Measurements from ENCODE around the gene DDN. TPM values are rescaled to one million over a fixed set of nuclear protein-coding genes. Genes with fewer than 3 reads are reported as not detected.

DDN gene
- total and polyA plus RNA-seq, 2 donors (not counting 1 experiment from before 2014, with no cell fraction given), result 0.10 to 0.75 TPM

GRCh38 chr12:48977290-48978281 is 21.6 kb downstream of the DDN start:
- Histone ChIP-seq H3K4me1 (ENCODE audit: control insufficient read depth in 2 of 2, insufficient read depth in 2 of 2, low read length in 2 of 2) (peaks cover 55 to 56% of the 10 kb centered on the region in 2 donors), H3K36me3 (replicated peaks in 1 of 2; ENCODE audit: control extremely low read depth in 1 of 2, control insufficient read depth in 1 of 2, extremely low read depth in 1 of 2, insufficient read depth in 2 of 2, low read length in 1 of 2) (no peaks in the 10 kb centered on the region), H3K4me3 (ENCODE audit: control extremely low read depth in 1 of 5, extremely low read depth in 1 of 5, insufficient read depth in 1 of 5, low read depth in 2 of 5, low read length in 4 of 5) (peak overlapping the region in 3 of 5 experiments; percentile 60 to 86 (median 65)), H3K4me2 (replicated peaks; ENCODE audit: low read depth, low read length, poor library complexity, severe bottlenecking) (peak overlapping the region; percentile 99), H3K9ac (ENCODE audit: low read length) (peak overlapping the region; percentile 76), H2AFZ (ENCODE audit: insufficient read depth, low read depth, low read length, poor library complexity, severe bottlenecking) (peak overlapping the region; percentile 86), H3K27ac (ENCODE audit: low read length in 2 of 2) (no peak overlapping the region), H3K9me3 (ENCODE audit: control extremely low read depth in 1 of 3, control insufficient read depth in 2 of 3, insufficient read depth in 1 of 3, low read length in 2 of 3) (peaks cover 0 to 29% (median 0%) of the 10 kb centered on the region in 3 donors), H4K20me1 (ENCODE audit: control insufficient read depth, insufficient read depth, low read length, poor library complexity, severe bottlenecking) (peaks cover 7% of the 10 kb centered on the region), H3K79me2 (ENCODE audit: control insufficient read depth, insufficient read depth, low read length) (no peaks in the 10 kb centered on the region), H3K27me3 (replicated peaks in 1 of 4; ENCODE audit: control extremely low read depth in 1 of 4, control insufficient read depth in 3 of 4, insufficient read depth in 4 of 4, low read length in 3 of 4) (peaks cover 2 to 90% (median 54%) of the 10 kb centered on the region in 4 experiments)
- H3K4me1 Mint-ChIP-seq, result peaks cover 57% of the 10 kb centered on the region
- TF ChIP-seq EZH2 (IDR thresholded peaks at IDR 0.05; ENCODE audit: borderline replicate concordance, insufficient read depth, low read depth, low read length, poor library complexity, severe bottlenecking), result no peak
- peak; percentile 92 for TF ChIP-seq CTCF (IDR thresholded peaks at IDR 0.05)
- 6% methylated on average over 50 of the region's 50 CpGs for WGBS (ENCODE audit: insufficient coverage)
- DNase-seq (peak; percentile 90), ATAC-seq (ENCODE audit: low read depth) (peak; percentile 69)
- no peaks in the 10 kb centered on the region for H3K9me3 Mint-ChIP-seq (ENCODE audit: insufficient read depth)
- CTCF ChIA-PET, result interaction anchor here (0.5 to 9.0 kb wide), 20 partner anchors 9 to 185 kb away, joined by 3 to 71 read pairs (median 7); partner anchors contain the start of genes ARF3, DDX23, FKBP11 and PRKAG1
- peak overlapping the region; percentile 72 for H3K4me3 Mint-ChIP-seq
- H3K27me3 Mint-ChIP-seq, result peaks cover 74% of the 10 kb centered on the region
- POLR2A ChIA-PET, result interaction anchor here (2.8 kb wide), 1 partner anchor 20 kb away, joined by 12 read pairs; no protein-coding TSS in a partner anchor
- intact Hi-C loops (cut with micrococcal nuclease), result loop anchor here (1.0 to 2.0 kb wide), 4 partner anchors 7 to 153 kb away; partner anchors contain the start of gene DDX23
- peak overlapping the region; percentile 73 for H3K27ac Mint-ChIP-seq

Data from B cell (primary cell).